Measurements from ENCODE around the gene CYB5R4.

CYB5R4 gene

DNA sequence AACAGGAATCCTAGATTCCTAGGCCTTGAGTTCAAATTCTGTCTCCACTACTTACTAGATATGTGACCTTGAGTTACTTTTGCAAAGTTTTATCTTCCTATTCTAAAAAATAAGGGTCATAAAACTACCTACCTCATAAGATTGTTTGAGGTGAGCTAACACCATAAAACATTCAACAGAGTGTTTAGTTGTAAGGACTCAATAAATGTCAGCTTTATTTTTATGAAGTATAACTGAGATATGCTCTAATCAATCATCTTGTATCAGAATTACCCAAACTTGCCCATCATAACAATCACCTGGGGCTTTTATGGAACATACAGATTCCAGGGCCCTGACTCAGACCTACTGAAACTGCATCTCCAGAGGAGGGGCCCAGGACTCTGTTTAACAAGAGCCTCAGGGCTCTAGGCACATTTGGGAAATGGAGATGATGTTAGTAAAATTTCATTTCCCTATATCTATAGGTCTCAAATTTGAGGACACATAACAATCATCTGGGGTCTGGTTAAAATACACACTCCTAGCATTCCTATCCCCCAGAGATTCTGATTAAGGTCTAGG, 138.6 kb downstream of the CYB5R4 start:
- DNase-seq: no peak

DNA sequence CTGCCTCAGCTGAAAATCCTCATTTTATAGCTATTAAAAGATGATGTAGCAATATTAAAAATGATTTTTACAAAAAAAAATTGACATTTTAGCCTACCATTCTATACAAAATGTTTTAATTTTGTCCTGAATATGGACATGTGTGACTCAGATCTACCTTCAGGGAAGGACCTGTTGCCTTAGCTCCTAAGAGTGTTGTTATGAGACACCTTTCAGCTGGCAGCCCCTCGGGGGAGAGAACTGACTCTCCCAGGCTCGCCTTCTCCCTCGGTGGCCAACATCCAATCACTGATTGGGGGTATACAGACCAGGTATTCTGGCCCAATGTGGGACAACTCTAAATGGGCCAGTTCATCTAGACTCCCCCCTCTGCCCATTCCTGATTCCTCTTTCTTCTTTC, 141.6 kb downstream of the CYB5R4 start:
- no peak for DNase-seq

DNA sequence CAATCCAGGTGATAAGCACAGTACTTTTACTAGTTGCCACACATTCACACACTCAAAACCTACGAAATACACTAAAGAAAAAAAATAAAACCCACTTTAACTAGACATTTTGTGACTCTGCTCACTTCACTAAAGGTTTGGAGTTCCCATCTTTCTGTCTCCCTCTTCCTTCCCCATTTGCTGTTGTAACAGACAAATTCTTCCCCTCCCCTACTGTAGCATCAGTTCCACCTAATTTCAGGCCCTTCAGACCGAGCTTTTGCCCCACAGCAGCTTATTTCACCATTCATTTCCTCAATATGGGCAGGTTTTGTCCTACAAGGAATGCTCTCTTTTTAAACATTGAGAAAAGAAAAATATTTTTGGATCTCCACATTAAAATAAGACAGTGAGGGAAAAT, 142.7 kb downstream of the CYB5R4 start:
- DNase-seq: no peak

DNA sequence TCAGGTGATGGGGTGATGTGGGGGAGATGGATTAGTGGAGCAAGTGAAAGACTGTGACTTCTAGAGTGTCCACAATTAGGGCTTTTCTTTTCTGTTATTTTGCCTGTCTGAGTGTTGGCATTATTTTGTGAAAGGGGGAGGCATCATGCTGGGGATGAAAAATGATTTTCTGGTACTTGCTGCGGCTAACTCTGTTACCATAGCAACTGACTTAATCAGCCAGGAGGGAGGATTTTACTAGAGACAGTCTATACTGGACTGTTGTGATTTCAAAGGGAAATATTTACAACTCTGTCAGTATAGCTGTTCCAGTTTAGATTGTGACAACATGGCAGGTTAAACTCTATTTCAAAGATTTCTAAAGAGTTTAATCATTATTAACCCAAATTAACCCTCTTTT, 143.6 kb downstream of the CYB5R4 start:
- DNase-seq: no peak

GRCh38 chr6:84003654-84004053, 144.2 kb downstream of the CYB5R4 start:
- DNase-seq: no peak

GRCh38 chr6:84007871-84008270, 148.4 kb downstream of the CYB5R4 start:
- no peak for DNase-seq

- DNase-seq: no peak
Observed at GRCh38 chr6:84013354-84013753, 153.9 kb downstream of the CYB5R4 start.

GRCh38 chr6:84013931-84014330, 154.4 kb downstream of the CYB5R4 start:
- DNase-seq: no peak

DNA sequence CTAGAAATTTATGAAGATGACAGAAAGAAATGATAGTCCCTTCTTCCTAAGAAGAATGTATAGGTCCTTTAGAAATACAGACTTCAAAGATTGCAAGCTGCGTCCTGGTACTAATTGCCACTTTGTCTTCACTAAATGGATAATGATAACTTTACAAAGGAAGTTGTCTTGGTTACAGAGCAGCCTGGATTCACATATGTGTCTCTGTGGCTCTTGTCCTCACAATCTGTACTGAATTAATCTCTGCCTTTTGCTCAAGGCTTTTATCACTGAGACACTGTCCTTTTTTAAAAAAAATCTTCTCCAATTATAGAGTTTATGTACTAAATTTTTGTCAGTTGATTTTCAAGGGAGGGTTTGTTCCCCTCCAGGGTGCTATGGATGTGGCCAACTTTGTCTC, 156.5 kb downstream of the CYB5R4 start:
- DNase-seq: no peak

Measured in NCI-H748 treated with DMSO at 0.1 percent for 48 hours (cell line).